22Rv1 (cell line): ENCODE data around the gene LYG1.
A peak's percentile ranks its signal among the peaks of the same experiment; 100 is the strongest.
"Not testable (repeated sequence)": the region's sequence is repeated elsewhere in the genome, so short reads cannot be mapped to it uniquely, and the experiment has no call there.

Experiments
- H3K27ac ChIP-seq: fragments of 450-650 bp; 2 replicates; pipeline ENCODE4 v1.5.1; 2017
- CTCF ChIP-seq: fragments of 450-650 bp; IDR thresholded peaks from 2 replicates; pipeline ENCODE4 v1.5.1; 2017; ENCODE audit warnings: mild to moderate bottlenecking
- ZFX ChIP-seq: fragments of 450-650 bp; IDR thresholded peaks from 2 replicates; pipeline ENCODE4 v1.6.1; 2017; ENCODE audit warnings: antibody characterized with exemption, borderline replicate concordance

LYG1 gene

GRCh38 chr2:99337113-99338028 lies 36.4 kb upstream of the LYG1 start, which contains the start of gene EIF5B:
Gene EIF5B, plus strand, starts transcription at chr2:99337389. Its CDS starts 166 bp downstream, at chr2:99337555.
- peak within 1 kb of the TSS; percentile 86 for H3K27ac ChIP-seq
- TF ChIP-seq ZFX (no peak), CTCF (peak; percentile 94)

GRCh38 chr2:99336804-99337112 lies 35.8 kb upstream of the LYG1 start:
- TF ChIP-seq CTCF, result no peak
- TF ChIP-seq ZFX, result no peak
- H3K27ac ChIP-seq, result peak overlapping the region; percentile 86

GRCh38 chr2:99335911-99336803 lies 35.2 kb upstream of the LYG1 start, which contains the start of gene TXNDC9:
Gene TXNDC9, minus strand, starts transcription at chr2:99336333. Its CDS starts 3,123 bp downstream, at chr2:99333210.
- H3K27ac ChIP-seq, result peak within 1 kb of the TSS; percentile 86

GRCh38 chr2:99325384-99325783 lies 24.4 kb upstream of the LYG1 start:
- H3K27ac ChIP-seq, result no peak overlapping the region
- TF ChIP-seq CTCF (no peak), ZFX (no peak)

More at GRCh38 chr2:99335911-99336803, 35.2 kb upstream of the LYG1 start, which contains the start of gene TXNDC9:
- TF ChIP-seq ZFX (no peak), CTCF (no peak)

- H3K27ac ChIP-seq, result not testable (repeated sequence)
These were observed 16.8 kb upstream of the LYG1 start for GRCh38 chr2:99317873-99318200.

GRCh38 chr2:99317161-99317872 lies 16.3 kb upstream of the LYG1 start:
- TF ChIP-seq ZFX, result no peak
- TF ChIP-seq CTCF, result no peak

GRCh38 chr2:99299580-99299979 lies 1.4 kb downstream of the LYG1 start:
- H3K27ac ChIP-seq, result no peak overlapping the region
- TF ChIP-seq CTCF (no peak), ZFX (no peak)

More at GRCh38 chr2:99317161-99317872, 16.3 kb upstream of the LYG1 start:
- H3K27ac ChIP-seq, result no peak overlapping the region
